CD4-positive, alpha-beta T cell treated with Interleukin-12 subunit alpha and Interleukin-12 subunit beta, for 1 hour (primary cell): Measurements from ENCODE around the gene TRIM29.
"Not testable (repeated sequence)": the region's sequence is repeated elsewhere in the genome, so short reads cannot be mapped to it uniquely, and the experiment has no call there.

Source experiments
- DNase-seq: peaks from one replicate; pipeline ENCODE4 v3.0.0-alpha.2; 2020

Gene TRIM29

GRCh38 chr11:120137611-120138521, at the start of gene TRIM29:
Gene TRIM29, minus strand, starts transcription at chr11:120138113. Its CDS starts 82 bp downstream, at chr11:120138031.
- DNase-seq, result no peak

- DNase-seq, result no peak
Measured at GRCh38 chr11:120186774-120187591, 49.1 kb upstream of the TRIM29 start.

DNA sequence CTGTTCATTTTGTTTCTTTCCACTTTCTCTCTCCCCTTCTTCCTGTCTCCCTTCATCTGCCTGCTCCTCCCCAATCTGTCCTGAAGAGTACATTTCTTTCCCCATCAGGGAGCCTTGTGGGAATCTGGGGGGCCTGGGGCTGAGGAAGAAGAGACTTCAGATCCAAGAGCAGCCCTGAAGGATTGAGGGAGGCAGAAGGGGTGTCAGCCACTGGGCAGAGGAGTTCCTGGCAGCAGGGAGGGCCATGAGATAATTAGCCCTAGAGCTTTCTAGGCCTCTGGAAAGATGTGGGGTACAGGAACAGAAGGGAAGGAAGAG, 48.5 kb upstream of the TRIM29 start:
- no peak for DNase-seq

- no peak for DNase-seq
Measured at GRCh38 chr11:120185706-120186455, 48.0 kb upstream of the TRIM29 start.

- DNase-seq, result no peak
Measured at GRCh38 chr11:120184946-120185705, 47.2 kb upstream of the TRIM29 start.

DNA sequence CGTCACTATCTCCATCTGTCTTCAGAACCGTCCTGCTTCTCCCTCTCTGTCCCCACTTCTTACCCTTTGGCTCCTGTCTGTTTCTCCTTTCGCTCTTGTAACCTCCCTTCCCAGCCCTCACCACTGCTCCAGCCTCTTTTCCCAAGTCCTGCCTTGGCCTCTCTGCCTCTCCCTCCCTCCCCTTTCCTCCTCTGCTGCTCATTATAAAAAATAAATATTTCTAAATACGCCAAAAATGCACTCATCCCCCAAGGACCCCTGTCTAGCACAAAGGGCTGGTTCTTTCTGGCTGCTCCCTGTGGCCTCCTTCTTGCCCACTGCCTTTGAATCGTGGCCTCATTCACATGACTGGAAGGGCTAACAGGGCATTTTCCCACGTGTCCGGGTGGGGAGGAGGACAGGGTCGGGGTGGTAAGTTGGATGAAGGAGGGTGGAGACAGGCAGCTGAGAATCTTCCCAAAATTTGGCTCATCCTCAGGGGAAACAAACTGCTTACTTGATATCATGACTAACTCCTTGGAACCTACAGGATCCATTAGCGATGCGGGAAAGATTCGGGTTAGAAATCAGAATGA, 46.5 kb upstream of the TRIM29 start:
- no peak for DNase-seq

DNA sequence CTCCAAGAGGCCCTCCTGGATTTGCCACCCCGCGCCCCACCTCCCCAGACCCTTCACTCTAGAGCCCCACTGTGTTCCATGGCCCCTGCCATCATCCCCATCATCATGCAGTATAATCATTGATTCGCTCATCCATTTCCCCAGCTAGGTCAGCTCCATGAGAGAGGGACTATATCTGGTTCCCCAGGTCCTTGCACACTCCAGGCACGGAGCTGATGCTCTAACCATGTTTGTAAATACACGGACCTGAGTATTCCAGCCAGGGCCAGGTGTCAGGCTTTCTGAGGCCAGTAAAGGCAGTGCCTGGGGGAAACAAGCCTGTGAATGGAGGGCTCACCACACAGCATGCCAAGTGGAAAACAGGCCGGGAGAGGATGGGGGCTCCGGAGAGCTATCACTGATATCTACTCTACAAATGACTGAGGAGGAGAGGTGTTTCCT, 45.8 kb upstream of the TRIM29 start:
- DNase-seq, result no peak

DNA sequence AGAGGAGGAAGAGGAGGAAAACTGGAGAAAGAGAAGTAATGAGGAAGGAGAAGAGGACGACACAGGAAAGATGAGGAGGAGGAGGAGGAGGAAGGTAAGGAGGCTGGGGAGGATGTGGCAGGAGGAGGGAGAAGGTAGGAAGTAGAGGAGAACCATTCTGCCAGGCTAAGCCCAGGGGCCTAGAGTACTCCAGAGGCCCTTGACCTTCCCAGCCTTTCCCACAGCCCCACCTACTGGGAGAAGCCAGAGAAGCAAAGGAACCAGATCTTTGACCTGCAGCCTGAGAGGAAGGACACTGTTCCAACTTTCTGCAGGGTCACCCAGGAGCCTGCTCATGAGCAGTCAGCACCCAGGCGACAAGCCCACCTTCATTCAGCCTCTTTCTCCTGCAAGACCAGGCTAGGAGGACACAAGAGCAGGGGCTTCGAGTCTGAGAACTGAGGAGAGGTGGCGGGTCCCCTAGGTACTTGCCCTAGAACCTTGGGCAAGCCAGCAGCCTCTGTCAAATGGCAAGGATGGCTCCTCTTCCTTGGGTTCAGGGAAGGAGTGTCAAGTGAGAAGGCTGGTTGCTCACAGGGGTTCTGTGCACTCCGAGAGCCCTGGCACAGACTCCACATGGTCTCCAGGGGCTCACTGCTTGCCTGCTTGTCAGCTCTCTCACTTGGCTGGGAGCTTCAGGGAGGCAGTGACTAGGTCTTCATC, 45.0 kb upstream of the TRIM29 start:
- no peak for DNase-seq

- DNase-seq, result no peak
Measured at GRCh38 chr11:120182372-120182771, 44.5 kb upstream of the TRIM29 start.

DNA sequence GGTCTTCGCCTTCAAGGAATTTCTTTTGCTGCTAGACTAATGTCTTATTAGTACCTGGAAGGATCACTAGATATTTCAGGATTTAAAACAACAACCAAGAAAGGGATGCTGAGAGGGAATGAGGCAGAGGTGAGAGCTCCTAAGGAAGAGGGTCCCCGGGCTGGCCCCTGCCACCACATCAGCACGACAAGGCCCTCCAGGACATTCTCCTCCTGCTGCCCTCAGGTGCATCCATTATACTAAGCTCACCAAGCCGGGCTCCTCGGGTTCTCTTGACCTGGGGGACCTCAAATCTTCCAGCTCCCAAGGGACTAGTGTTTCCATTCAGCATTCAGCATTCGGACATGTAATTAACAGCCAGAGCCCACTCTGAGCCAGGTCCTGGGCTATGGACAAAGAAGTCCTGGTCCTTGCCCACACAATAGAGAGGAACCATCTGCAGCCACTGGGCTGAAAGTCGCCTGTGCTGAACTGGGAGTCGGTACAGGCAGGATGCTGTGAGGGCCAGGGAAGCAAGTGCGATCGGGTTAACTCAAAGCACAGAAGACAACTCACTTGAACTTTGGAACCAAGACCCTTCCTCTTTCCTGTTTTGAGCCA, 43.6 kb upstream of the TRIM29 start:
- no peak for DNase-seq

DNA sequence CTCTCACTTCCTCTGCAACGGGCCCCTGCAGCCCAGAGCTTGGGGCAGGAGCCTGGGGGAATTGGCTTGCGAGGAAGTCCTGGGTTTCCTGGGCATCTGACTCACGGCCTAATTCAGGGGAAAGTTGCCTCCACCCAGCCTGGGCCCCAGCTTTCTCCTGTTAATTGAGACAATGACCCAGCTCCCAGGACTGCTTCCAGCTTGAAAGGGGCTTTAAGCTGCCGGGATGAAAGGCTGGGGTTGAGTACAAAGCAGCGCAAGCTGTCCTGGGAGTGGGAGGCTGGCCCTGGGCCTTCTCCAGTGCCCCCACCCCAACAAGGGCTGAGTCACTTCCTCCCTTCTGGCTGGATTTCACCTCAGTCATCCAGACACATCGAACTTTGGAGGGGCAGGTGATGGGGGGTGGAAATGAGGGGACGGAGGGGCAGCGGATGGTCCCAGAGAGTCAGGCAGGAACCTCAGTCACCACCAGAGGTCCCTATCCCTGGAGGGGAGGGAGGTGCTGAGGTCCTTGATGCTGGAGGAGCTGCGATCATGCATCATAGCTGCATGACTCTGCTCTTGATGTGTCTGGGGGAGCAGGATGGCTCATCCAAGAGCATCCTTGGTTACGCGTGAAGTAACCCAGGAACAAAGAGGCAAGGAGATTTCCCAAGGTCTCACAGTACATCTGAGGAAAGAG, 42.8 kb upstream of the TRIM29 start:
- no peak for DNase-seq

GRCh38 chr11:120180063-120180462, 42.1 kb upstream of the TRIM29 start:
- DNase-seq, result not testable (repeated sequence)

DNA sequence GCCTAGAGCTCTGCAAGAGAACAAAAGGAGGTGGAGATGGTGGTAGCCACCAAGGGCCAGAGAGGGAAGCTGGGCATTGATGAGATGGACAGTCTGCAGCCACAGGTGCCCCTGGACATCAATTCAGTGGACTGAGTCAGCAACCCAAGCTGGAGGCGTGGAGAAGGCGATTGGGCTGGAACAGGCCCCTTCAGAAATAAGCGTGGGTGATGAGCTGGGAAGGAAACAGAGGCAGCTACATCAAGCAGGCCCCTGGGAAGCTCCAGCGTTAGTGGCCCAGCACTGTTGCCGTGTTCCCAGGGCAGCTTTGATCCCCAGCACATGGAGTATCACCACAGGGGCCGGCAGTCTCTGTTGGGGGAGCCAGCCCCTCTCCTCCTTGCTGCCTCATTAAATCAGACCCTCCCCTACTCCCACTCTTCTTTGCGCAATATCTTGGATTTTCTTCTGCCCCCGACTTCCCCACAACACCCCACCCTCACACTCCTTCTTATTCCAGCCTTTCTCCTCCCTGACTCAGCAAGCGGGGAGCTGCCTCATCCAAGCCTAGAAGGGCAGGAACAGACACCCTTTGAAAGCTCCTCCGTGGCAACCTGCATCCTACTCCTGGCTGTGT, 41.3 kb upstream of the TRIM29 start:
- DNase-seq, result no peak

DNA sequence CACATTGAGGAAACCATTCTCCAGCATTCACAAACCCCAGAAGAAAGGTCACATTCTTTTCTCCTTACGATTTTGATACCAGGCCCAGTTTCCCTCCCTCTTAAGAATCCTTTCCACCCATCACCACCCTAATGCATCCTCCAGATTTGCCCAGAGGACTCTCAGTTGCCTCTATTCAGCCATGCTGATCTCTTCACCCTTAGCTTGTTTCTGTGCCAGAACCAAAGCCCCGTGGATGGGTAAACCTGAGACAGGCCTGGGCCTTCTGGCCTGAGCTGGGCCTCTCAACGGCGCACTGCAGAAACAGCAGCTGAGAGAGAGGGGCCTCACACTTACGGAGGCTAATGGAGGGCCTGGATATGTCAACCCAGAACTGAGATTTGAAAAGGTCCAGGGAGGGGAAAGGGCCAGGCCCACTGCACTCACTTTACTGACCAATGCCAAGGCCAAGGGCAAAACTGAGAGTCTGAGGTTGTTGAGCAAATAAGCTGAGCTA, 40.7 kb upstream of the TRIM29 start:
- no peak for DNase-seq

DNA sequence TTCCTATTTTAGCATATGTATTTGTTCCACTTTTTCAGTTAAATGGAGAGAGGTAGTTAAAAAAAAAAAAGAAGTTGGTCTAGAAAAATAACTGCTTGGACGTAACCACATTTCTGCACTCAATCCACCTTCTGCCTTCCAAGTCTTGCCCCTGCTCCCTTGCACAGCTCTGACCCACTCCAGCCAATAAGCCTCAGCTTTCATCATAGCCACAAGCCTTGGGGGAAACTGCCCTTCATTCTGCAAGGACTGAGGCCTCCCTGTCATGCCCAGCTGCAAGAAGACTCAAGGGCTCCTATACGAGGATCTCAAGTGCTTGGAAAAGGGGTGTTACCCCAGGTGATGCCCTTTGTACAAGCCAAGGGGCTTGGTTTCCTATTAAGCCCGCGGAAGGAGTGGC, 37.0 kb upstream of the TRIM29 start:
- DNase-seq, result no peak

- no peak for DNase-seq
Measured at GRCh38 chr11:120173807-120174206, 35.9 kb upstream of the TRIM29 start.

DNA sequence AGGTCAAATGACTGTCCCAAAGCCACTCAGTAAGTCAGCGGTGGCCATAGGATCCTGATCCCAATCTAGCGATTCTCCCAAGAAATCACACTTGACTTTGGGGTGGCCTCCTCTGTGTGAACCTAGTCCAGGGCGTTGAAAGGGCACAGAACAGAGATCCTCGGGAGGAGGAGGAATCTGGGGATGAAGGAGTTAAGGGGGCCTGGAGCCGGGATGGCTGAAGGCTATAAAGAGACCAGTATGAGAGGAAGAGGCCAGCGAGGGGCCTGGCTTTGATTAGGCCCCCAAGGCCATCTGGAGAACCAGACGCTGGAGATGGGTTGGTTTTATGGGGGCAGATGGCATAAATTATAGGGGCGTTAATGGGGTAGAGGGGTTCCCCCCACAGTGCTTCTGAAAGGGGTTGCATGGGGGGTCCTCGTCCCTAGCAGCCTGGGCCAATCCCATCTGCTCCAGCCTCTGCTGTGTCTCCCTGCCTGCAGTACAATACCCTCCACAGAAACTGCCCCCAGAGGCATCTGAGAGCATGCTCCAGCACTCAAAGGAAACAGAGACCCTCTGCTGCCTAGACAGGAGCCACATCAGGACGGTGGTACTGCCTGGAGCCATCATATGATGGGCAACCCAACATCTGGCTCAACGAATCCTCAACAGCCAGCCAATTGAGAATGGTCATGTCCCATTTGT, 35.2 kb upstream of the TRIM29 start:
- no peak for DNase-seq

DNA sequence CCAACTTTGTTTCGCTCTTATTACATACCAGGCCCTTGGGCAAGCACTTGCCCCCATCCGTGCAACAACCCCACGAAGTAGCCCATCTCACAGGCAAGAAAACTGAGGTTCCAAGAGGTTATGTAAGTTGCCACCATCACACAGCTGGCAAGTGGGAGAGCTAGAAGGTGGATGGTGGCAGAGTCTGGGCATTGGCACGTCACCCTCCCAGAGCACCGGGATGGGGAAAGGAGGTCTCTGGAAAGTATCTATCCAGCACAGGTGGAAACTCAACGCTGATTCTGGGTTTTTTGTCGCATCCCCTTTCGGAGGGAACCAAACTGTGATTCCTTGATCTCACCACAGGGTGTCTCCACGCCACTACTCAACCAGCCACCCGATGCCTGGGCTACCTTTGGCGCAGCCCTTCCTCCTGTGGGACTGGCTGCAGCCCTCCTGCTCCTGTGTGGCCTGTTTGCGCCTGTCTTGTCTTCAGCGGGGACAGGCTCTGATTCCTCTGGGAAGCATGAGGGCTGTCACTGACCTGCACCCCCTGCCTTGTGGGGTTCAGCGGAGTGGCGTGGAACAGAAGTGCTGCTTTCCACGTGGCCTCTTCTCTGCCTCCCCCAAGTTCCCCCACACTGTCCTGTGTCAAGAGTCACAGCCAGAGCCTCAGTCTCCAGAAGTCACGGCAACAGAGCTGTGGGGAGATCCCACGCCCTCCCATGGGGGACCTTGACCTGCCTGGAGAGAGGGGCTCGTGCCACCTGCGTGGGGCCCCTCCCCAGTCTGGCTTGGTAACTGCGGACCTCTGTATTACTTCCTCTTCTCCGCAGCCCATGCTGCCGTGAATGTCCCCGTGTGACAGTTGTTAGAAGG, 34.4 kb upstream of the TRIM29 start:
- DNase-seq, result peak; percentile 42
